D721Med (cell line): ENCODE measurements around the gene SORL1.

Experiments used
- DNase-seq: peaks from one replicate; pipeline ENCODE4 v3.0.0; 2011; ENCODE audit warnings: low spot score; ENCODE audit not compliant: insufficient read length
- FAIRE-seq: peaks from 2 replicates; lab custom pipeline; 2011; peaks lifted over from hg19 to GRCh38; lab: Jason Lieb, UNC
- CTCF ChIP-seq: IDR thresholded peaks from 2 replicates; pipeline ENCODE4 v1.5.1; 2012; ENCODE audit warnings: mild to moderate bottlenecking, control low read depth; ENCODE audit not compliant: insufficient read depth; ENCODE audit errors: missing control alignments

The SORL1 gene

DNA sequence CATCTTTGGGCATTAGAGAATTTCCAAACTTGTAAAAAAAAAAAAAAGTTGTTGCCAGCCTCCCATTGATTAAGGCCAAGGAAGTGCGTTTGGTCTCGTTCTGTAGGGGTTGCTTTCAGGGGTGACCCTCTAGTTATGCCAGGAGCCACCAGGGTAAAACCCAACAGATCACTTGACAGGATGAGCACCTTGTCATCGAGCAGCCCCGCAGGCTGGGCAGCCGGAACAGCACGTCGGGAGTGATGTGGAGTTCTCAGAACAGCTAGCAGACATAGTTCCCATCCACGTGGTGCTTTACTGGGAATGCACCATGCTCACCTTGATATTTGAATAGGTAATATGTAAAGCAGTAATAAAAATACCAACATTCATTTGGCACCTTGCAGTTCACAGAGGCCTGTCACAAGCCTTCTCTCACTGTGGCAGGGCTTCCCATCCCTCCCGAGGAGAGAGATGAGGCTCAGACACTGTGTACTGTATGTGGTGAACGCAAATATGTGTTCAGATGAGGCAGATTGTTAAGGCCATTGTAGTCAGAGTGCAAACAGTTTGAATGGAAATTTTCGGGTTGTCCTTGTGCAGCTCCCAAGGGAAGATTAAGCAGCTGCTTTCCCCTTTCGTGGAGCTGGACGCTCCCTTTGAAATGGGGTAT, 71.6 kb downstream of the SORL1 start:
- FAIRE-seq: no peak
- TF ChIP-seq CTCF: no peak

DNA sequence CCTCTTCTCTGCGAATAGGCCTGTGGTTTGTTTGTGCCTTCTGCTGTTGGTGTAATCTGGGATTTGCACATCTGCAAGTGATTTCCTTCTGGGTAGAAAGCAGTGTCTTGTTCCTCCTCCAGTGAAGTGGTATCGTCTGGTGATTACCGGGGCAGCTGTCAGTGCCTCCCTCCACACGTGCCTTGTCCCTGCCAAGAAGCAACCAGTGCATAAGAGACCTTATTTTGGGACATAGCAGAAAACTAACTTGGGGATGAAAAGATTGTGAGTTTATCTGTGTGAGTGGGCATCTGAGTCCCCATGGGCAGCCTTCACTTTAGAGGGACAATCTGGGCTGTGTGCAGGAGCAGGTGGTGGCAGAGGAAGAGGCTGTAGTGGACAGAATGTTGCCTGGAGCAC, 72.1 kb downstream of the SORL1 start:
- no peak for FAIRE-seq
- TF ChIP-seq CTCF: no peak
- DNase-seq: no peak

More for the DNA sequence above, 71.6 kb downstream of the SORL1 start:
- DNase-seq: no peak

DNA sequence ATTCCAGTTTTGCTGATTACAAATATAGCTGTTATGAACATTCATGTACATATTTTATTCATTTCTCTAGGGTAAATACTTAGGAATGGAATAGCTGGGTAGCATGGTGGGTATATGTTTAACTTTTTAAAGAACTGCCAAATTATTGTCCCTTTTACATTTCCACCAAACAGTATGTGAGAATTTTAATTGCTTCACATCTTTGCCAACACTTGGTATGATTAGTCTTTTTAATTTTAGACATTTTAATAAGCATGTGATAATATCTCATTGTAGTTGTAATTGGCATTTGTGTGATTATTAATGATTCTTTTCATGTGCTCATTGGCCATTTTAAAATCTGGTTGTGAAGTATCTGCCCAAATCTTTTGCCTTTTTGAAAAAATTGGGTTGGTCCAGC, 73.3 kb downstream of the SORL1 start:
- TF ChIP-seq CTCF: no peak
- no peak for FAIRE-seq

DNA sequence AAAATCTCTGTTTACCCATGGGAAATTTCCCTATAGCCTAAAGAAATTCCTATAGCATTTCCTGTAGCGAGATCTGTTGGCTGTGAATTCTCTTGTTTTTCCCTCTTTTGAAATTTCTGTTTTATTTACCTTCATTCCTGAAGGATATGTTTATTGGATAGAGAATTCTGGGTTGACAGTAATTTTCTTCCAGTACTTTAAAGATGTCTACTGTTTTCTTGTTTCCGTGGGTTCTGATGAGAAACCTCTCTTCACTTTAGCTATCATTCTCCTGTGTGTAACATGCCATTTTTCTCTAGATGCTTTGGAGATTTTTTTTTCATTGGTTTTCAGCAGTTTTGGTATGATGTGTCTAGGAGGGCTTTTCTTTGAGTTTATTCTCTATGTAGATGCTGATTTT, 78.1 kb downstream of the SORL1 start:
- FAIRE-seq (no peak), DNase-seq (no peak)
- no peak for TF ChIP-seq CTCF

More for the DNA sequence above, 73.3 kb downstream of the SORL1 start:
- DNase-seq: no peak

- DNase-seq (no peak), FAIRE-seq (no peak)
- no peak for TF ChIP-seq CTCF
Observed at GRCh38 chr11:121533601-121534000, 81.5 kb downstream of the SORL1 start.

DNA sequence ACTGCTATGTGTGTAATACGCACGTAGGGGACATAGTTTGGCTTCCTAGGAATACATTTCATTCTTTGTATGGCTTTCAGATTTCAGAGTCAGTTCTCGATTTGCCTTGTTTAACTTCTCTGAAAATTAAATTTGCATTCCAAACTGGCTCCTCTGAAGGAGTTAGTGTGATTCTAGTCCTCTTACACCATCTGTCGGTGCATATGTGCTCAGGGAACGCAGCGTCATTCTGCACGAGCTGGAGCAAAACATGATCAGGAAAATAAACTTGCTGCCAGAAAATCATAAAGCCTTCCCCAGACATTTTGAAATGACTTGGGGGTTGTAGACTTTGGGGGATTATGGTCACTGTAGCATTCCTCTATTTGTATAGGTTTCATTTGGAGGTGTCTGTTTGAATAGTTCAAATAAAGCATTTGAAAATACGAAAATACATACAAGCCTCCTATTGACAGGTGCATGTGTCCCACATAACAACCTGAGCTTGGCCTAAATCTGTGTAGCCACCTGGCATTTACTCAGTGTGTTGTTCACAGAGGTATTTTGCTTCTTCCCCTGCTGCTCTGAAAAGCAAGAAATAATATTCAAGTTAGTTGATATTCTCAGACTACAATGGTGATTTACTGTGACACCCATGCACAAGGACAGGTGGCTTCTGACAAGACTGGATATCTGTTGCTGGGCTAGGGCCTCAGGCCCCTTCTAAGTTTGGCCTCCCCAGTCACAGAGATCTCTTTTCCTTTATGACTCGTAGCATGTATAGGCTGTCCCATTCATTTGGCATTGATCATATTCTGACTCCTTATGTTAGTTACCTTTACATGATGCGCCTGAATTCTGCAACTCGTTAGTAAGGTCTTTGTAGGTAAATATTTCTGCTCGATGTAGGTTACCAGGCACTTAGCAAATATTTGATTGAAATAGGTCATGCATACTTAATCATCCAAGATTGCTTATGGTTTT, 82.3 kb downstream of the SORL1 start:
- peak; percentile 81 for TF ChIP-seq CTCF
- FAIRE-seq (peak; percentile 89), DNase-seq (no peak)
